Panc1 (cell line): ENCODE results near the gene LRBA.

Experiments
- POLR2AphosphoS5 ChIP-seq: IDR thresholded peaks from 2 replicates; pipeline ENCODE4 v1.6.1; 2012; ENCODE audit warnings: mild to moderate bottlenecking, low read depth, low read length, moderate library complexity
- SIN3A ChIP-seq: IDR thresholded peaks from 2 replicates; pipeline ENCODE4 v1.6.1; 2012; ENCODE audit warnings: low read depth, mild to moderate bottlenecking, low read length, moderate library complexity, borderline replicate concordance; ENCODE audit not compliant: insufficient read depth
- TF ChIP-seq, protein P1 (sequence below): fragments of 450-650 bp; IDR thresholded peaks from 2 replicates; pipeline ENCODE4 v1.5.1; 2017; ENCODE audit warnings: mild to moderate bottlenecking

DNA sequence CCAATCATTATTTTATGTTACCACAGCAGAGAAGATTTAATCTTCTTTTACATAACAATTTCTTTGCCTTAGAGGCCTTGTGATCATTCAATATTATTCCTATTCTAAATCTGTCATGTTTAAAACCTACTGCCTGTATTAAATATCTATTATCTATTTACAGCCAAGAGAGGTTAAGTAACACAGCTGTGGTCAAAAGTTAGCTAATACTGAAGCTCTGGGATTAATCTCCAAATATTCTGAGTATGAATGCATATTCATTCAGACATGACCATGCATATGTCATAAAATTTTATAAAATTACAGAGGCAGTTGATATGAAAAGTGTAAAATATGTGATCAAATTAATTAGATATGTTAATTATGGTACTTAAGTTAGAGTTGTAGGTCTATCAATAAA, 621.0 kb downstream of the LRBA start:
- no peak for TF ChIP-seq SIN3A
- TF ChIP-seq POLR2AphosphoS5: no peak
- TF ChIP-seq, protein P1, sequence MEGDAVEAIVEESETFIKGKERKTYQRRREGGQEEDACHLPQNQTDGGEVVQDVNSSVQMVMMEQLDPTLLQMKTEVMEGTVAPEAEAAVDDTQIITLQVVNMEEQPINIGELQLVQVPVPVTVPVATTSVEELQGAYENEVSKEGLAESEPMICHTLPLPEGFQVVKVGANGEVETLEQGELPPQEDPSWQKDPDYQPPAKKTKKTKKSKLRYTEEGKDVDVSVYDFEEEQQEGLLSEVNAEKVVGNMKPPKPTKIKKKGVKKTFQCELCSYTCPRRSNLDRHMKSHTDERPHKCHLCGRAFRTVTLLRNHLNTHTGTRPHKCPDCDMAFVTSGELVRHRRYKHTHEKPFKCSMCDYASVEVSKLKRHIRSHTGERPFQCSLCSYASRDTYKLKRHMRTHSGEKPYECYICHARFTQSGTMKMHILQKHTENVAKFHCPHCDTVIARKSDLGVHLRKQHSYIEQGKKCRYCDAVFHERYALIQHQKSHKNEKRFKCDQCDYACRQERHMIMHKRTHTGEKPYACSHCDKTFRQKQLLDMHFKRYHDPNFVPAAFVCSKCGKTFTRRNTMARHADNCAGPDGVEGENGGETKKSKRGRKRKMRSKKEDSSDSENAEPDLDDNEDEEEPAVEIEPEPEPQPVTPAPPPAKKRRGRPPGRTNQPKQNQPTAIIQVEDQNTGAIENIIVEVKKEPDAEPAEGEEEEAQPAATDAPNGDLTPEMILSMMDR: no peak
